ENCODE measurements around the gene SFMBT2. TPM values are rescaled to one million over a fixed set of nuclear protein-coding genes. Genes with fewer than 3 reads are reported as not detected.

Gene SFMBT2
- total and polyA plus RNA-seq, 2 of the 4 experiments (the other 2 are of a cell fraction) = 0.70 to 1.3 TPM

- no peaks in the 10 kb centered on the region for H3K36me3 ChIP-seq (ENCODE audit: control insufficient read depth, insufficient read depth, low read length)
- no peak overlapping the region for H4K8ac ChIP-seq (ENCODE audit: low read depth in 2 of 2, low read length in 2 of 2)
- no peak overlapping the region for H2BK120ac ChIP-seq (ENCODE audit: low read depth, low read length)
- ChIA-PET POLR2A (ENCODE audit: unreplicated experiment) (no interaction called here), CTCF (no interaction called here)
- no CpG with 5 or more reads among the region's 1 CpG for WGBS, 2 experiments (ENCODE audit: extremely low coverage in 2 of 2, insufficient read length in 1 of 2)
- H3K4ac ChIP-seq (ENCODE audit: low read depth, low read length) = no peak overlapping the region
- dilution Hi-C loops (cut with HindIII; ENCODE audit: low sequenced_read_pairs, unreplicated experiment) (loop anchor here (25.0 kb wide), 1 partner anchor 716 kb away; no protein-coding TSS in a partner anchor), intact Hi-C loops (cut with micrococcal nuclease) (no loop called here), in situ Hi-C loops (cut with MboI; ENCODE audit: low sequenced_read_pairs) (loop anchor here (10.0 kb wide), 1 partner anchor 139 kb away; no protein-coding TSS in a partner anchor)
- no peak overlapping the region for H4K91ac ChIP-seq (ENCODE audit: insufficient read depth, low read depth, low read length)
- H4K20me1 ChIP-seq (ENCODE audit: insufficient read depth, low read length) = no peaks in the 10 kb centered on the region
- no peak overlapping the region for H3K56ac ChIP-seq (ENCODE audit: extremely low read depth, insufficient read depth, low read length)
- H3K79me1 ChIP-seq (ENCODE audit: low read depth in 1 of 2, low read length in 2 of 2) = no peaks in the 10 kb centered on the region
- H3K27me3 ChIP-seq (ENCODE audit: control insufficient read depth, insufficient read depth, low read length) = peaks cover 3% of the 10 kb centered on the region; the same call in 1 of the 2 replicates
- BruUV-seq (replicated peaks) = no TSS peak
- TF ChIP-seq RAD21 (IDR thresholded peaks at IDR 0.05; ENCODE audit: low read length) = no peak
- no peak for TF ChIP-seq MAZ (IDR thresholded peaks at IDR 0.05; ENCODE audit: borderline replicate concordance, low read depth, low read length)
- no peak for TF ChIP-seq NFE2L2 (IDR thresholded peaks at IDR 0.05; ENCODE audit: low read depth, low read length)
- TF ChIP-seq MXI1 (IDR thresholded peaks at IDR 0.05; ENCODE audit: borderline replicate concordance, low read depth, low read length) = no peak
- no peak for TF ChIP-seq POLR2A (IDR thresholded peaks at IDR 0.05; ENCODE audit: low read depth, low read length)
- no peak for TF ChIP-seq ELK1 (IDR thresholded peaks at IDR 0.05; ENCODE audit: borderline replicate concordance, low read depth, low read length)
- TF ChIP-seq CTCF (conservative IDR thresholded peaks at IDR 0.05; ENCODE audit: low read depth, low read length) = no peak
- TF ChIP-seq BHLHE40 (IDR thresholded peaks at IDR 0.05; ENCODE audit: low read depth, low read length) = no peak
- TF ChIP-seq FOS (IDR thresholded peaks at IDR 0.05; ENCODE audit: low read depth, low read length) = no peak
- TF ChIP-seq RCOR1 (IDR thresholded peaks at IDR 0.05; ENCODE audit: insufficient replicate concordance, low read length) = no peak
- no peak for TF ChIP-seq RFX5 (IDR thresholded peaks at IDR 0.05; ENCODE audit: low read depth, low read length)
- no peak for TF ChIP-seq USF2 (IDR thresholded peaks at IDR 0.05; ENCODE audit: low read depth, low read length)
- H3K4me1 ChIP-seq (ENCODE audit: control insufficient read depth, insufficient read depth, low read length) = no peaks in the 10 kb centered on the region
- no peak for DNase-seq
- H2BK5ac ChIP-seq (ENCODE audit: low read depth, low read length, poor library complexity, severe bottlenecking) = no peak overlapping the region
- H3K14ac ChIP-seq (replicated peaks; ENCODE audit: low read depth, low read length) = no peak overlapping the region
- no peak overlapping the region for H3K9ac ChIP-seq (ENCODE audit: low read depth, low read length)
- H3K18ac ChIP-seq (ENCODE audit: low read depth, low read length) = no peak overlapping the region
- no peak overlapping the region for H2AK9ac ChIP-seq (replicated peaks; ENCODE audit: low read depth, low read length, poor library complexity)
- H3K4me3 ChIP-seq (ENCODE audit: insufficient read depth, low read depth, low read length) = no peak overlapping the region
- H3K23ac ChIP-seq (ENCODE audit: low read depth, low read length) = no peak overlapping the region
- H2AK5ac ChIP-seq (ENCODE audit: low read depth, low read length) = no peak overlapping the region
- H4K5ac ChIP-seq (ENCODE audit: low read depth, low read length) = no peak overlapping the region
- no peak for ATAC-seq (ENCODE audit: low read depth)
- no peak overlapping the region for H2BK15ac ChIP-seq (ENCODE audit: low read depth, low read length)
- no peak overlapping the region for H3K27ac ChIP-seq (ENCODE audit: insufficient read depth, low read length)
- H3K4me2 ChIP-seq (ENCODE audit: low read depth, low read length) = no peak overlapping the region
- H3K9me3 ChIP-seq (ENCODE audit: control insufficient read depth, insufficient read depth, low read length) = no peaks in the 10 kb centered on the region
- H3K9me1 ChIP-seq (ENCODE audit: insufficient read depth, low read length) = no peaks in the 10 kb centered on the region
- H2BK20ac ChIP-seq (ENCODE audit: low read depth, low read length) = no peak overlapping the region
- no peak overlapping the region for H2AFZ ChIP-seq (replicated peaks; ENCODE audit: low read length, poor library complexity)
Measured at GRCh38 chr10:7403620-7404019, 7.2 kb downstream of the SFMBT2 start.

Data from IMR-90 (cell line).